Smooth muscle cell of trachea (primary cell): ENCODE measurements around the gene IGFL4. TPM values are rescaled to one million over a fixed set of nuclear protein-coding genes. Genes with fewer than 3 reads are reported as not detected.

Source experiments
- total RNA-seq: library from RNA; depleted of rRNA; stranded (reverse); fragments of >200 nt; gene quantifications from 2 replicates; pipeline ENCODE4 v1.2.1, GENCODE V29; 2014

The IGFL4 gene
- not detected in 2 replicates for total RNA-seq

DNA sequence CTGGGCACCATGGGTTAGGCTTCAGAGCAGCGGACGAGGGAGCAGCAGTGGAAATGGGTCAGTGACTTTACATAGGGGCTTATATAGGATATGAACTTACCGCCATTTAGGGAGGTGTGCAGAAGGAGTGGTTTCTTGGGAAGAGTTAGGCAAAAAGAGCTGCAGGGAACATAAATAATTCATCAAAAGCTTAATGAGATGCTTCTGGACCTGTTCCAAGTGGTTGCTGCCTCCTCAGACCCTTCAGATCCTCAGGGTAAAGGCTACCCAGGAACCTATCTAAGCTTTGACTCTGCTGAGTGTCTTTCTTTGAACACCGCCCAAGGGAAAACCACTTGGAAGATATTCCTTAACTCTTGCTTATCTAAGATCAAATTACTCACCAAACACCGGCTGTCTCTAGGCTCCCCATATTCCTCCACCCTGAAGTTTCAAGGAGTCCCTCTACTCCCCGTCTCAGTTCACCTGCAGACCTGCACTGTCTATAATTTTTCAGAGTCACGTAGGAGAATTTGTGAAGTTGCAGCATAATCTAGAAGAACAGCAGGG is at the start of gene IGFL4:
TSS of gene IGFL4 (minus strand) at position 51 of the 549 bp plus-strand sequence. CDS start at position 11, 40 bp downstream.

DNA sequence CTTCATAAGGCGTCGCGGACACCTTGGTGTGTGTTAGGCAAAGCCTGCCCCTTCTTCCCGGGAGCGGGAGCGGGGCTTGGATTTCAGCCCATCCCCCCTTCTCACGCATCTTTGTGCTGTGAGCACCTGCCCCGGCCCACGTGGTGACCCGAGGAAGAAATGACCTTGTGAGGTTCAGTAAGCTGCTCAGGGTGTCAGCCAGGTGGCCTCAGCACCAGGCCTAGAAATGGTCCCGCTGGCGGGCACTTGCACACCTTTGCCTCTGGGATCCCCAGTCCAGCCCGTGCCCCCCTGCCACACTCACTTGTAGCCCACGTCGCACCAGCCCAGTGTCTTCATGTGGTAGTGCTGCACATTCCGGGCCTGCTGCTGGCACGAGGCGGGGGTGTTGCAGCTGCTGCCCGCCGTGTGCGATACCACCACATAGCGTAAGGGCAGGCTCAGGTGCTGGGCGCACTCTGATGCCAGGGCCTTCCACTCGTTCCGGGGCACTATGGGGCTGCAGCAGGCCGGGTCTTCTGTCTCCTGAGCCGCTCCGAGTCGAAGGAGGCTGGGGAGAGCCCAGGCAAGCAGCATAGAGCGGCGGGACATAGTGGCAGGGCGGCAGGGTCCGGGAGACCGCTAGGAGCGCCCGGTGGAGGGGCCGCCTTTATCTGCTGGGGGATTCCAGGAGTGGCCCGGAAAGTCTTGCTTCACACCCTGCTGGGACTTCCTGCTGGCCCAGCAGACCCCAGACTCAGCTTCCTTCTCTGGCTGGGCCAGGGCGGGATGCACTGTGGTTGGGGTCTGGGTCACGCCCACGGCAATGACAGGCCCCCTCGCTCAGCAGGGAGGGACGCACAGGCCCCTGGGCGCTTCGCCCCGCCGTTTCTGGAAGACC is 18.1 kb downstream of the IGFL4 start, which contains the start of gene PGLYRP1:
TSS of gene PGLYRP1 (minus strand) at position 623 of the 880 bp plus-strand sequence. CDS start at position 591, 32 bp downstream.

DNA sequence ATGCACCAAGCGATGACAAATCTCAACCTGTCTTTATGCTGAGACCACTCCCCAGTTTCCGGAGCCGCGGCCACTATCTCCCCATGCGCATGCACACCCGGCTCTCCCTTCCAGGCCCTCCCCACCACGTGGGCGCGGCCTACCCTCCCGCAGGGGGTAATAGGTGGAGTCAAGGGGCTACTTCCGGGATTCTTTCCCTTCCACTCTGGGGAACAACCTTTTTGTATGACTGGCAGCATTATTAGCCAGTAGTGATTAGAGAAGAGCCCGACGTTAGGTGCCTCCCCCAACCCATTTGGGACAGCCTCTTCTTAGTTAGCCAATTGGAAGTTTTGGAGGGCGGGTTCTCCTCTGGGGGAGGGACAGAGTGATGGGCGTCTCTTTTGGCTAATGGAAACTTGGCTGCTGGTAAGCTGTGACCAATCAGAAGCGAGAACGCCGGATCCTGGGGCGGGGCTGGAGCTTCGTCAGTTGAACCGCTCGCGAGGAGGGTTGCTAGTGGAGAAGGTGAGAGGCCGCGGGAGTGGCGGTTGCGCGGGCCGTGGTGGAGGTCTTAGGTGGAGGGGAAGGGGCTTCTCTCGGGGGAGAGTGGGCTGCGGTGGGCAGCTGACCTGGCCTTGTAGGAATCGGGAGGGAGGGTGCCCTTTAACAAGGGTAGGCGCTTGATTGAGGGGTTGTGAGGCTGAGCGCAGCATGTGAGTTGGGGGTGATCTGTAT is 45.6 kb downstream of the IGFL4 start, which contains the start of gene CCDC61:
TSS of gene CCDC61 (plus strand) at position 470 of the 717 bp plus-strand sequence. CDS start 7,552 bp downstream, outside the sequence.

Other genes with a start within 250 kb of the IGFL4 start
- 38.8 and 43.2 TPM in 2 replicates for gene DMWD, start 248.2 kb downstream of the IGFL4 start, total RNA-seq
- 0.15 and 0.17 TPM in 2 replicates for gene RSPH6A, start 225.7 kb downstream of the IGFL4 start, total RNA-seq
- gene SYMPK, start 177.9 kb downstream of the IGFL4 start, total RNA-seq = 36.5 and 42.3 TPM in 2 replicates
- gene FOXA3, start 176.7 kb downstream of the IGFL4 start, total RNA-seq = not detected in 2 replicates
- 27.5 and 43.8 TPM in 2 replicates for gene IRF2BP1, start 154.9 kb downstream of the IGFL4 start, total RNA-seq
- 2.5 and 2.8 TPM in 2 replicates for gene MYPOP, start 138.4 kb downstream of the IGFL4 start, total RNA-seq
- not detected in 2 replicates for gene NANOS2, start 126.2 kb downstream of the IGFL4 start, total RNA-seq
- gene NOVA2, start 67.1 kb downstream of the IGFL4 start, total RNA-seq = not detected in 2 replicates
- 6.1 and 8.6 TPM in 2 replicates for gene CCDC61, start 45.5 kb downstream of the IGFL4 start, total RNA-seq
- not detected in 2 replicates for gene PGLYRP1, start 17.9 kb downstream of the IGFL4 start, total RNA-seq
- gene IGFL3, start 83.7 kb upstream of the IGFL4 start, total RNA-seq = not detected in 2 replicates
- not detected in 2 replicates for gene IGFL2, start 107.2 kb upstream of the IGFL4 start, total RNA-seq
- gene IGFL1, start 188.7 kb upstream of the IGFL4 start, total RNA-seq = not detected in 2 replicates